ENCODE results near the gene LFNG. TPM values are rescaled to one million over a fixed set of nuclear protein-coding genes. Genes with fewer than 3 reads are reported as not detected.

The LFNG gene
- total RNA-seq, 1 experiment from 2014 or later, result 38.1 TPM

DNA sequence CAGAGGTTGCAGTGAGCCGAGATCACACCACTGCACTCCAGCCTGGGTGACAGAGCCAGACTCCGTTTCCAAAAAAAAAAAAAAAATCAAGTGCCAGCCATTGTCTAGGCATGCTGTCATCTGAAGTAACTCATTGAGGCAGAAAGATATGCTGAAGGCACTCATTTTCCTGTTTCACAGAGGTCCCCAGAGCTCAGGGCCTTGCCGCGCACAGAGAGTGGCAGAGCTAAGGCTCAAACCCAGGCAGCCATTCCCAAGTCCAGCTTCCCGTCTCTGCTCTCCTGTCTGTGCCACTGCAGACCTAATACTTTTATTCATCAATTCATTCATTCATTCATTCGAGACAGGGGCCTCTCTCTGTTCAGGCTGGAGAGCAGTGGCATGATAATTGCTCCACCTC lies 46.8 kb upstream of the LFNG start:
- ATAC-seq, result no peak
- H3K36me3 ChIP-seq (ENCODE audit: control insufficient read depth, insufficient read depth, low read length), result no peaks in the 10 kb centered on the region
- TF ChIP-seq, protein P1, sequence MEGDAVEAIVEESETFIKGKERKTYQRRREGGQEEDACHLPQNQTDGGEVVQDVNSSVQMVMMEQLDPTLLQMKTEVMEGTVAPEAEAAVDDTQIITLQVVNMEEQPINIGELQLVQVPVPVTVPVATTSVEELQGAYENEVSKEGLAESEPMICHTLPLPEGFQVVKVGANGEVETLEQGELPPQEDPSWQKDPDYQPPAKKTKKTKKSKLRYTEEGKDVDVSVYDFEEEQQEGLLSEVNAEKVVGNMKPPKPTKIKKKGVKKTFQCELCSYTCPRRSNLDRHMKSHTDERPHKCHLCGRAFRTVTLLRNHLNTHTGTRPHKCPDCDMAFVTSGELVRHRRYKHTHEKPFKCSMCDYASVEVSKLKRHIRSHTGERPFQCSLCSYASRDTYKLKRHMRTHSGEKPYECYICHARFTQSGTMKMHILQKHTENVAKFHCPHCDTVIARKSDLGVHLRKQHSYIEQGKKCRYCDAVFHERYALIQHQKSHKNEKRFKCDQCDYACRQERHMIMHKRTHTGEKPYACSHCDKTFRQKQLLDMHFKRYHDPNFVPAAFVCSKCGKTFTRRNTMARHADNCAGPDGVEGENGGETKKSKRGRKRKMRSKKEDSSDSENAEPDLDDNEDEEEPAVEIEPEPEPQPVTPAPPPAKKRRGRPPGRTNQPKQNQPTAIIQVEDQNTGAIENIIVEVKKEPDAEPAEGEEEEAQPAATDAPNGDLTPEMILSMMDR (IDR thresholded peaks at IDR 0.05), result no peak; the same call in 1 of the 2 replicates
- TF ChIP-seq TCF7L2 (IDR thresholded peaks at IDR 0.05; ENCODE audit: low read depth, low read length) (no peak), POLR2AphosphoS5 (IDR thresholded peaks at IDR 0.05; ENCODE audit: low read depth, low read length) (no peak), SIN3A (IDR thresholded peaks at IDR 0.05; ENCODE audit: borderline replicate concordance, insufficient read depth, low read depth, low read length) (no peak)
- TF ChIP-seq, protein P2, sequence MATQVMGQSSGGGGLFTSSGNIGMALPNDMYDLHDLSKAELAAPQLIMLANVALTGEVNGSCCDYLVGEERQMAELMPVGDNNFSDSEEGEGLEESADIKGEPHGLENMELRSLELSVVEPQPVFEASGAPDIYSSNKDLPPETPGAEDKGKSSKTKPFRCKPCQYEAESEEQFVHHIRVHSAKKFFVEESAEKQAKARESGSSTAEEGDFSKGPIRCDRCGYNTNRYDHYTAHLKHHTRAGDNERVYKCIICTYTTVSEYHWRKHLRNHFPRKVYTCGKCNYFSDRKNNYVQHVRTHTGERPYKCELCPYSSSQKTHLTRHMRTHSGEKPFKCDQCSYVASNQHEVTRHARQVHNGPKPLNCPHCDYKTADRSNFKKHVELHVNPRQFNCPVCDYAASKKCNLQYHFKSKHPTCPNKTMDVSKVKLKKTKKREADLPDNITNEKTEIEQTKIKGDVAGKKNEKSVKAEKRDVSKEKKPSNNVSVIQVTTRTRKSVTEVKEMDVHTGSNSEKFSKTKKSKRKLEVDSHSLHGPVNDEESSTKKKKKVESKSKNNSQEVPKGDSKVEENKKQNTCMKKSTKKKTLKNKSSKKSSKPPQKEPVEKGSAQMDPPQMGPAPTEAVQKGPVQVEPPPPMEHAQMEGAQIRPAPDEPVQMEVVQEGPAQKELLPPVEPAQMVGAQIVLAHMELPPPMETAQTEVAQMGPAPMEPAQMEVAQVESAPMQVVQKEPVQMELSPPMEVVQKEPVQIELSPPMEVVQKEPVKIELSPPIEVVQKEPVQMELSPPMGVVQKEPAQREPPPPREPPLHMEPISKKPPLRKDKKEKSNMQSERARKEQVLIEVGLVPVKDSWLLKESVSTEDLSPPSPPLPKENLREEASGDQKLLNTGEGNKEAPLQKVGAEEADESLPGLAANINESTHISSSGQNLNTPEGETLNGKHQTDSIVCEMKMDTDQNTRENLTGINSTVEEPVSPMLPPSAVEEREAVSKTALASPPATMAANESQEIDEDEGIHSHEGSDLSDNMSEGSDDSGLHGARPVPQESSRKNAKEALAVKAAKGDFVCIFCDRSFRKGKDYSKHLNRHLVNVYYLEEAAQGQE (IDR thresholded peaks at IDR 0.05; ENCODE audit: insufficient read depth in 1 of 2, low read depth in 2 of 2, low read length in 1 of 2), result no peak
- H3K27me3 ChIP-seq (ENCODE audit: control insufficient read depth, insufficient read depth, low read length), result no peaks in the 10 kb centered on the region
- no peaks in the 10 kb centered on the region for H3K9me3 ChIP-seq (ENCODE audit: control insufficient read depth, insufficient read depth, low read depth, low read length)
- in situ Hi-C loops (cut with HindIII; ENCODE audit: low pct_unique_long_range_greater_than_20kb, low sequenced_read_pairs) (no loop called here), intact Hi-C loops (cut with micrococcal nuclease; ENCODE audit: unreplicated experiment) (no loop called here)
- H3K27ac ChIP-seq (ENCODE audit: low read length), result no peak overlapping the region
- ChIA-PET CTCF (interaction anchor here (0.6 to 0.7 kb wide), 2 partner anchors 8 to 23 kb away, joined by 4 read pairs; no protein-coding TSS in a partner anchor), POLR2A (no interaction called here)
- DNase-seq (ENCODE audit: low read depth, low spot score), result no peak
- BruUV-seq (replicated peaks), result no TSS peak
- peaks cover 11% of the 10 kb centered on the region for H3K4me1 ChIP-seq (ENCODE audit: control insufficient read depth, insufficient read depth, low read length)
- H3K4me3 ChIP-seq (ENCODE audit: low read depth in 2 of 2, low read length in 2 of 2), result no peak overlapping the region

DNA sequence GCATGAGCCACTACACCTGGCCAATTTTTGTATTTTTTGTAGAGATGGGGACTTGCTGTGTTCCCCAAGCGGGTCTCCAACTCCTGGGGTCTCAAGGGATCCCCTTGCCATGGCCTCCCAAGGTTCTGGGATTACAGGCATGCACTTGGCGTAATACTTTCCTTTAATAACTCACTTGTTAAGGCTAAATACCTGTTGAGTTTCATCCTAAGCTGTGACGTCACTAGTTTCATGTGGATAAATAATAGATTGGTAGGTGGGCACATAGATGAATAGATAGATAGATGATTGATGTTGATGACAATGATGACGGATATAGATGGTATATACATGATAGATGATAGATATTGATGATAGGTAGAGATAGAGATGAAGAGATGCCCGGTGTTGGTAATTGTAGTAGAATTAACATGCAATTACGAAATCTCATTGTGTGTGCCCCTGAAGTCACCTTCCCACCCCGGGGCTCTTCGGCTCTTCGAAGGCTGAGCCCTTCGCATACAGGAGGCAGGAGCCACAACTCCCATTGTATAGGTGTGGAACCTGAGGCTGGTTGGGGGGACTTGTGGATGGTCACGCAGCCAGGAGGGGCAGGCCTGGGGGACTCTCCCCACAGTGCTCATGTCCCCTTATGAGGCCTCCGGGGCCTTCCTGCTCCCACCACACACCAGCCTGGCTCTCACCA lies 45.9 kb upstream of the LFNG start:
- Histone ChIP-seq H3K27me3 (ENCODE audit: control insufficient read depth, insufficient read depth, low read length) (no peaks in the 10 kb centered on the region), H3K27ac (ENCODE audit: low read length) (no peak overlapping the region), H3K4me3 (ENCODE audit: low read depth in 2 of 2, low read length in 2 of 2) (no peak overlapping the region), H3K9me3 (ENCODE audit: control insufficient read depth, insufficient read depth, low read depth, low read length) (no peaks in the 10 kb centered on the region), H3K36me3 (ENCODE audit: control insufficient read depth, insufficient read depth, low read length) (no peaks in the 10 kb centered on the region), H3K4me1 (ENCODE audit: control insufficient read depth, insufficient read depth, low read length) (peaks cover 20% of the 10 kb centered on the region)
- CTCF ChIA-PET, result no interaction called here
- no peak for DNase-seq (ENCODE audit: low read depth, low spot score)
- POLR2A ChIA-PET, result no interaction called here
- TF ChIP-seq SIN3A (IDR thresholded peaks at IDR 0.05; ENCODE audit: borderline replicate concordance, insufficient read depth, low read depth, low read length), result no peak
- no peak for TF ChIP-seq TCF7L2 (IDR thresholded peaks at IDR 0.05; ENCODE audit: low read depth, low read length)
- TF ChIP-seq, protein P1 (IDR thresholded peaks at IDR 0.05), result no peak
- TF ChIP-seq POLR2AphosphoS5 (IDR thresholded peaks at IDR 0.05; ENCODE audit: low read depth, low read length), result no peak
- TF ChIP-seq, protein P2 (IDR thresholded peaks at IDR 0.05; ENCODE audit: insufficient read depth in 1 of 2, low read depth in 2 of 2, low read length in 1 of 2), result no peak
- in situ Hi-C loops (cut with HindIII; ENCODE audit: low pct_unique_long_range_greater_than_20kb, low sequenced_read_pairs), result no loop called here
- BruUV-seq (replicated peaks), result no TSS peak
- intact Hi-C loops (cut with micrococcal nuclease; ENCODE audit: unreplicated experiment), result no loop called here
- ATAC-seq, result no peak
